HepG2 (cell line): Measurements from ENCODE around the gene PARP16. TPM values are rescaled to one million over a fixed set of nuclear protein-coding genes. Genes with fewer than 3 reads are reported as not detected.

Experiments used
- ATAC-seq: fragments of 200-7000 bp; cut with Tn5 transposase; 3 replicates; pipeline ENCODE4 v1.9.1; 2020; ENCODE audit warnings: mild to moderate bottlenecking, moderate library complexity
- BruUV-seq: library from RNA; stranded (reverse); fragments of 400-500 nt; replicated peaks from 2 replicates; lab custom pipeline; 2021; lab: Mats Ljungman, UMichigan
- CTCF ChIA-PET: fragments of 300-600 bp; formaldehyde crosslinking; extraction: SDS; loops from one replicate; lab custom pipeline; 2021; ENCODE audit warnings: low total read pairs, inconsistent platforms, low intra/inter-chr PET ratio; lab: Yijun Ruan, JAX
- POLR2A ChIA-PET: fragments of 350-600 bp; sonication (Branson Sonifier 250); formaldehyde crosslinking; loops from one replicate; lab custom pipeline; 2020; ENCODE audit warnings: antibody characterized with exemption, inconsistent platforms; lab: Yijun Ruan, JAX
- DNase-seq: peaks from one replicate; pipeline ENCODE4 v3.0.0-alpha.2; 2015; ENCODE audit warnings: low spot score
- FAIRE-seq: peaks from 3 replicates; lab custom pipeline; 2011; peaks lifted over from hg19 to GRCh38; lab: Jason Lieb, UNC
- H2AFZ ChIP-seq: one replicate; pipeline ENCODE4 v1.6.1; 2011; ENCODE audit warnings: low read length, inconsistent platforms
- H3K27ac ChIP-seq: fragments of 300-600 bp; 3 replicates; pipeline ENCODE4 v1.8.0; 2011; ENCODE audit warnings: mixed run types, mild to moderate bottlenecking, mixed read lengths, low read length, inconsistent platforms; ENCODE audit not compliant: insufficient read depth; ENCODE audit errors: extremely low read length
- H3K27me3 ChIP-seq, 2 experiments: fragments of 200-600 bp in 1 of 2; 2 replicates in 1 of 2; 3 replicates in 1 of 2; pipeline versions ENCODE4 v1.6.0 to v1.8.0; 2011; ENCODE audit warnings: low read length in 2 of 2, mild to moderate bottlenecking in 2 of 2, moderate library complexity in 2 of 2, inconsistent platforms in 1 of 2; ENCODE audit not compliant: insufficient read depth in 2 of 2, control insufficient read depth in 1 of 2
- H3K36me3 ChIP-seq, 2 experiments: fragments of 200-600 bp in 1 of 2; replicated peaks in 1 of 2; 2 replicates in 1 of 2; 3 replicates in 1 of 2; pipeline versions ENCODE4 v1.5.1 to v1.8.0; 2011; ENCODE audit warnings: low read length in 2 of 2, inconsistent platforms in 1 of 2; ENCODE audit not compliant: insufficient read depth in 2 of 2, control insufficient read depth in 1 of 2
- H3K4me1 ChIP-seq: 2 replicates; pipeline ENCODE4 v1.5.1; 2012; ENCODE audit warnings: low read length, inconsistent platforms; ENCODE audit not compliant: insufficient read depth
- H3K4me2 ChIP-seq: 2 replicates; pipeline ENCODE4 v1.6.0; 2011; ENCODE audit warnings: low read depth, low read length, inconsistent platforms
- H3K4me3 ChIP-seq, 3 experiments: fragments of 200-600 bp in 1 of 3; sonication (generic), shearing (Covaris generic) in 1 of 3; replicated peaks in 1 of 3; 2 replicates each; pipeline ENCODE4 v1.5.1; 2011 to 2016; ENCODE audit warnings: low read length in 3 of 3, inconsistent platforms in 2 of 3, low read depth in 2 of 3, mild to moderate bottlenecking in 2 of 3, control low read depth in 1 of 3, mixed read lengths in 1 of 3; ENCODE audit not compliant: insufficient read depth in 1 of 3
- H3K79me2 ChIP-seq: one replicate; pipeline ENCODE4 v1.6.1; 2011; ENCODE audit warnings: low read length, inconsistent platforms; ENCODE audit not compliant: insufficient read depth
- H3K9ac ChIP-seq: 2 replicates; pipeline ENCODE4 v1.6.0; 2011; ENCODE audit warnings: mild to moderate bottlenecking, low read depth, low read length, inconsistent platforms; ENCODE audit not compliant: insufficient read depth
- H3K9me3 ChIP-seq: 2 replicates; pipeline ENCODE4 v1.5.1; 2012; ENCODE audit warnings: mild to moderate bottlenecking, low read length
- H4K20me1 ChIP-seq: 2 replicates; pipeline ENCODE4 v1.6.0; 2011; ENCODE audit warnings: inconsistent platforms, mild to moderate bottlenecking, low read length, moderate library complexity; ENCODE audit not compliant: insufficient read depth
- ELK4 ChIP-seq: sonication (generic); formaldehyde crosslinking; IDR thresholded peaks from 2 replicates; pipeline ENCODE4 v1.9.0; 2021; ENCODE audit warnings: missing genetic modification reagents, borderline replicate concordance
- GTF3A ChIP-seq: sonication (generic); formaldehyde crosslinking; conservative IDR thresholded peaks from 2 replicates; pipeline ENCODE4 v1.4.0; 2020; ENCODE audit warnings: mild to moderate bottlenecking, missing genetic modification reagents
- KLF6 ChIP-seq: IDR thresholded peaks from 2 replicates; pipeline ENCODE4 v1.8.0; 2016; ENCODE audit warnings: missing biosample characterization, missing genetic modification reagents
- MEIS2 ChIP-seq: sonication (generic); formaldehyde crosslinking; IDR thresholded peaks from 2 replicates; pipeline ENCODE4 v1.9.0; 2021; ENCODE audit warnings: mild to moderate bottlenecking, missing genetic modification reagents
- NFRKB ChIP-seq: fragments of 450-650 bp; IDR thresholded peaks from 2 replicates; pipeline ENCODE4 v1.6.1; 2017
- PRMT3 ChIP-seq: sonication (generic); formaldehyde crosslinking; IDR thresholded peaks from 2 replicates; pipeline ENCODE4 v1.8.1; 2022; ENCODE audit warnings: low read depth, mild to moderate bottlenecking, moderate library complexity, missing genetic modification reagents, borderline replicate concordance
- SIN3A ChIP-seq: IDR thresholded peaks from 2 replicates; pipeline ENCODE4 v1.6.1; 2011; ENCODE audit warnings: low read depth, mild to moderate bottlenecking, control low read depth, low read length, borderline replicate concordance
- SIX1 ChIP-seq: sonication (generic); formaldehyde crosslinking; IDR thresholded peaks from 2 replicates; pipeline ENCODE4 v1.4.0; 2020; ENCODE audit warnings: missing genetic modification reagents, borderline replicate concordance
- SNAI1 ChIP-seq: sonication (generic); formaldehyde crosslinking; IDR thresholded peaks from 2 replicates; pipeline ENCODE4 v1.5.0; 2020; ENCODE audit warnings: mild to moderate bottlenecking, missing genetic modification reagents, borderline replicate concordance
- TBX3 ChIP-seq: fragments of 450-650 bp; IDR thresholded peaks from 2 replicates; pipeline ENCODE4 v1.6.1; 2017; ENCODE audit warnings: antibody characterized with exemption, mild to moderate bottlenecking, inconsistent platforms, borderline replicate concordance
- TIGD3 ChIP-seq: sonication (generic); formaldehyde crosslinking; IDR thresholded peaks from 2 replicates; pipeline ENCODE4 v1.5.1; 2020; ENCODE audit warnings: mild to moderate bottlenecking, missing genetic modification reagents, borderline replicate concordance
- TOPORS ChIP-seq: sonication (generic); formaldehyde crosslinking; IDR thresholded peaks from 2 replicates; pipeline ENCODE4 v1.8.0; 2023; ENCODE audit warnings: mild to moderate bottlenecking, missing genetic modification reagents
- ZNF253 ChIP-seq: sonication (generic); formaldehyde crosslinking; IDR thresholded peaks from 2 replicates; pipeline ENCODE4 v1.8.0; 2022; ENCODE audit warnings: mild to moderate bottlenecking, missing genetic modification reagents, borderline replicate concordance
- ZNF512B ChIP-seq: sonication (generic); formaldehyde crosslinking; IDR thresholded peaks from 2 replicates; pipeline ENCODE4 v1.5.1; 2020; ENCODE audit warnings: missing genetic modification reagents, mild to moderate bottlenecking, borderline replicate concordance
- ZNF761 ChIP-seq: sonication (generic); formaldehyde crosslinking; conservative IDR thresholded peaks from 2 replicates; pipeline ENCODE4 v1.4.0; 2020; ENCODE audit warnings: mild to moderate bottlenecking, missing genetic modification reagents
- ZNF891 ChIP-seq: sonication (generic); formaldehyde crosslinking; IDR thresholded peaks from 2 replicates; pipeline ENCODE4 v1.5.0; 2020; ENCODE audit warnings: mild to moderate bottlenecking, missing genetic modification reagents
- ZSCAN22 ChIP-seq: sonication (generic); formaldehyde crosslinking; IDR thresholded peaks from 2 replicates; pipeline ENCODE4 v1.4.0; 2020; ENCODE audit warnings: mild to moderate bottlenecking, missing genetic modification reagents
- WGBS: methylation state at CpG from one replicate; pipeline ENCODE4 v1.1.6; 2017; ENCODE audit warnings: low lambda C conversion rate; 5-methylcytosine and 5-hydroxymethylcytosine counted together
- in situ Hi-C: cut with HindIII; loops from 2 replicates; pipeline ENCODE4 v1.10.0; 2017; ENCODE audit warnings: low pct_unique_long_range_greater_than_20kb; ENCODE audit not compliant: extremely low pct_ligation_motif_present
- intact Hi-C: fragments of 100-400 bp; cut with micrococcal nuclease; formaldehyde crosslinking; loops from one replicate; pipeline ENCODE4 v1.10.0; 2022; ENCODE audit not compliant: unreplicated experiment
- polyA plus RNA-seq, 8 experiments: library from polyadenylated mRNA; depleted of rRNA in 3 of 8; stranded (reverse) in 7 of 8; unstranded in 1 of 8; fragments of >200 nt; fragmentation: Illumina TruSeq in 4 of 8; extraction: Trizol in 4 of 8; gene quantifications; 2 replicates each; pipeline versions ENCODE4 v1.2.1 to v1.2.3, GENCODE V29; 2011 to 2016; ENCODE audit warnings: low read depth in 4 of 8, missing spikeins in 1 of 8, mixed read lengths in 1 of 8; ENCODE audit not compliant: insufficient read depth in 1 of 8
- total RNA-seq, 5 experiments: library from RNA; depleted of rRNA; stranded (reverse); fragments of >200 nt; fragmentation: Illumina TruSeq; extraction: Trizol; gene quantifications; 2 replicates each; pipeline ENCODE4 v1.2.3, GENCODE V29; 2016; ENCODE audit warnings: low read depth in 1 of 5

PARP16 gene
- total and polyA plus RNA-seq, 2 of the 13 experiments (the other 11 are each of a cell fraction or from before 2014, with no cell fraction given) = 6.8 to 7.6 TPM

GRCh38 chr15:65209701-65210643 is 76.7 kb downstream of the PARP16 start (continued):
- no peak for TF ChIP-seq NFRKB
- no peak for TF ChIP-seq TIGD3
- no peak for TF ChIP-seq ZNF891 (CRISPR knock-in tag)
- TF ChIP-seq TBX3 = no peak
- no peak for TF ChIP-seq GTF3A (CRISPR knock-in tag)
- no peak for TF ChIP-seq ZSCAN22 (CRISPR knock-in tag)
- no peak for TF ChIP-seq ZNF761 (CRISPR knock-in tag)
- TF ChIP-seq KLF6 (CRISPR knock-in tag) = no peak
- TF ChIP-seq SNAI1 (CRISPR knock-in tag) = no peak
- TF ChIP-seq ZNF253 (CRISPR knock-in tag) = no peak

- H3K36me3 ChIP-seq = no peaks in the 10 kb centered on the region
- POLR2A ChIA-PET = no interaction called here
- peaks cover 15% of the 10 kb centered on the region for H3K4me1 ChIP-seq
- intact Hi-C loops = no loop called here
- H2AFZ ChIP-seq = no peak overlapping the region
- ATAC-seq (no peak), DNase-seq (no peak), FAIRE-seq (no peak)
- H3K4me2 ChIP-seq = no peak overlapping the region
- WGBS = 94% methylated on average over 2 of the region's 2 CpGs
- in situ Hi-C loops = no loop called here
- CTCF ChIA-PET = no interaction called here
- BruUV-seq = no TSS peak
- H3K4me3 ChIP-seq = no peak overlapping the region
- peaks cover 5 to 48% of the 10 kb centered on the region in 2 experiments; a peak in 4 of 5 replicates for H3K27me3 ChIP-seq
- no peaks in the 10 kb centered on the region for H3K79me2 ChIP-seq
- H4K20me1 ChIP-seq = no peaks in the 10 kb centered on the region
- H3K9me3 ChIP-seq = no peaks in the 10 kb centered on the region
- no peak overlapping the region for H3K27ac ChIP-seq
- H3K9ac ChIP-seq = no peak overlapping the region
- no peak for TF ChIP-seq ELK4 (CRISPR knock-in tag)
- no peak for TF ChIP-seq ZNF512B (CRISPR knock-in tag)
- no peak for TF ChIP-seq SIN3A
- no peak for TF ChIP-seq SIX1 (CRISPR knock-in tag)
- no peak for TF ChIP-seq TOPORS
- TF ChIP-seq MEIS2 (CRISPR knock-in tag) = no peak
- no peak for TF ChIP-seq PRMT3 (CRISPR knock-in tag)
Measured at GRCh38 chr15:65208647-65209046, 78.0 kb downstream of the PARP16 start.
